Adrenal gland (tissue), 12 donors: ENCODE measurements around the gene DAPK2. TPM values are rescaled to one million over a fixed set of nuclear protein-coding genes. Genes with fewer than 3 reads are reported as not detected.

Source experiments
- DNase-seq, 7 donors: peaks; one replicate each; pipeline ENCODE4 v3.0.0-alpha.2; 2019 to 2020
- H3K27ac ChIP-seq, 5 donors: fragments of 200-600 bp; sonication (generic) in 4 of 5; 1 replicate in 3 of 5; 2 replicates in 2 of 5; pipeline versions ENCODE4 v1.5.1 to v1.8.0; 2016 to 2020; ENCODE audit warnings: mild to moderate bottlenecking in 1 of 5
- H3K27me3 ChIP-seq: fragments of 200-600 bp; 2 replicates; pipeline ENCODE4 v1.8.0; 2021
- H3K36me3 ChIP-seq, 2 donors: fragments of 200-600 bp; replicated peaks in 1 of 2; 1 replicate in 1 of 2; 2 replicates in 1 of 2; pipeline versions ENCODE4 v1.5.1 to v1.8.0; 2018 to 2022
- H3K4me1 ChIP-seq, 2 donors: fragments of 200-600 bp; replicated peaks in 1 of 2; 1 replicate in 1 of 2; 2 replicates in 1 of 2; pipeline versions ENCODE4 v1.5.1 to v1.8.0; 2018 to 2021
- H3K4me3 ChIP-seq, 4 donors: fragments of 200-600 bp; sonication (generic) in 3 of 4; one replicate each; pipeline ENCODE4 v1.5.1; 2016 to 2018
- H3K9me3 ChIP-seq, 3 donors: fragments of 200-600 bp; sonication (generic) in 1 of 3; replicated peaks in 1 of 3; 1 replicate in 2 of 3; 2 replicates in 1 of 3; pipeline versions ENCODE4 v1.5.1 to v1.8.0; 2016 to 2021
- CTCF ChIP-seq, 6 experiments: fragments of 450-650 bp in 4 of 6; fragments of 200-600 bp in 2 of 6; sonication (generic) in 1 of 6; IDR thresholded peaks; 1 replicate in 5 of 6; 2 replicates in 1 of 6; pipeline versions ENCODE4 v1.5.1 to v1.8.0; 2016 to 2021; ENCODE audit warnings: antibody characterized with exemption in 6 of 6, mild to moderate bottlenecking in 2 of 6, moderate library complexity in 1 of 6
- POLR2A ChIP-seq, 2 donors: fragments of 450-650 bp; IDR thresholded peaks; one replicate each; pipeline ENCODE4 v1.6.1; 2017; ENCODE audit warnings: antibody characterized with exemption in 2 of 2, mild to moderate bottlenecking in 2 of 2, moderate library complexity in 1 of 2
- WGBS, 4 donors: extraction: QIAGEN DNeasy Blood & Tissue Kit in 2 of 4; methylation state at CpG; one replicate each; pipeline versions ENCODE4 v1.1.5 to v1.1.7; 2013 to 2017; 5-methylcytosine and 5-hydroxymethylcytosine counted together
- intact Hi-C, 2 donors: fragments of 100-400 bp; cut with DNase I; formaldehyde crosslinking; loops; one replicate each; pipeline versions ENCODE4 v1.14.1 to v1.15.0; 2022 to 2023
- polyA plus RNA-seq, 3 donors: library from polyadenylated mRNA; stranded (reverse); fragments of 200-250 nt in 2 of 3; fragments of 350-450 nt in 1 of 3; fragmentation: Illumina TruSeq in 1 of 3; extraction: RNeasy Lipid Tissue Mini Kit (QIAGEN cat#74804) in 1 of 3; gene quantifications; one replicate each; pipeline ENCODE4 v1.2.3, GENCODE V29; 2013 to 2014
- total RNA-seq, 9 donors: library from RNA; depleted of rRNA in 4 of 9; stranded (reverse); fragments of >200 nt in 4 of 9; fragments of 120-200 nt in 1 of 9; fragmentation: NEBNext Ultra II Directional in 1 of 9; extraction: Animal tissue kit (Norgen Biotek cat#: 25700) in 1 of 9; gene quantifications; one replicate each; pipeline versions ENCODE4 v1.1.0 to v1.2.4, GENCODE V29; 2013 to 2023
- donor health status: healthy with polysubstance abuse.
- donor health status: Bipolar disorder and iron deficiency.
- donor health status: DM: yes; HTN: yes; CAD: no.
- donor health status: DM: no; HTN: no; CAD: no.
- donor health status: DM: no; HTN: no; CAD: no.
- donor health status: DM: yes; HTN: yes; CAD: no.

DAPK2 gene
- total and polyA plus RNA-seq, 12 donors = 0.97 to 8.7 (median 6.1) TPM

GRCh38 chr15:63942486-63943365 is 103.6 kb downstream of the DAPK2 start:
- DNase-seq = peak in 1 of 7 donors; percentile 16
- Histone ChIP-seq H3K4me1 (peaks cover 21 to 34% of the 10 kb centered on the region in 2 donors), H3K27ac (no peak overlapping the region), H3K4me3 (no peak overlapping the region), H3K9me3 (no peaks in the 10 kb centered on the region), H3K36me3 (no peaks in the 10 kb centered on the region), H3K27me3 (no peaks in the 10 kb centered on the region)
- WGBS, 4 donors = 91 to 97% (median 95%) methylated on average over 6 of the region's 6 CpGs
- TF ChIP-seq CTCF (IDR thresholded peaks at IDR 0.05) (no peak), POLR2A (IDR thresholded peaks at IDR 0.05) (no peak)
- intact Hi-C loops = loop anchor here in 1 of 2 donors (5.0 kb wide), 1 partner anchor 105 kb away; the partner anchor contains the start of gene DAPK2

- Histone ChIP-seq H3K36me3 (no peaks in the 10 kb centered on the region), H3K4me1 (peaks cover 21 to 34% of the 10 kb centered on the region in 2 donors), H3K27ac (peak overlapping the region in 1 of 5 donors; percentile 39), H3K4me3 (no peak overlapping the region), H3K9me3 (no peaks in the 10 kb centered on the region), H3K27me3 (no peaks in the 10 kb centered on the region)
- DNase-seq = peak in 3 of 7 donors; percentile 10 to 37 (median 12)
- WGBS, 4 donors = 83 to 89% (median 88%) methylated on average over 6 to 7 of the region's 7 CpGs
- intact Hi-C loops = loop anchor here in 1 of 2 donors (5.0 kb wide), 1 partner anchor 105 kb away; the partner anchor contains the start of gene DAPK2
- TF ChIP-seq POLR2A (IDR thresholded peaks at IDR 0.05) (no peak), CTCF (IDR thresholded peaks at IDR 0.05) (no peak)
Measured at GRCh38 chr15:63941698-63942465, 104.4 kb downstream of the DAPK2 start.

GRCh38 chr15:63940966-63941620 is 105.2 kb downstream of the DAPK2 start:
- H3K4me3 ChIP-seq = no peak overlapping the region
- no peaks in the 10 kb centered on the region for H3K36me3 ChIP-seq
- H3K27me3 ChIP-seq = no peaks in the 10 kb centered on the region
- TF ChIP-seq POLR2A (IDR thresholded peaks at IDR 0.05) (no peak), CTCF (IDR thresholded peaks at IDR 0.05) (no peak)
- intact Hi-C loops = loop anchor here in 1 of 2 donors (5.0 kb wide), 1 partner anchor 106 kb away; the partner anchor contains the start of gene DAPK2
- peaks cover 21 to 34% of the 10 kb centered on the region in 2 donors for H3K4me1 ChIP-seq
- DNase-seq = peak in 5 of 7 donors; percentile 14 to 54 (median 28)
- H3K9me3 ChIP-seq = no peaks in the 10 kb centered on the region
- WGBS, 4 donors = 57 to 71% (median 66%) methylated on average over 4 of the region's 4 CpGs
- H3K27ac ChIP-seq = peak overlapping the region in 3 of 5 donors; percentile 26 to 47 (median 45)
